ENCODE results near the gene PAK4.

Gene PAK4

GRCh38 chr19:39202998-39203355 is 77.4 kb downstream of the PAK4 start:
- Histone ChIP-seq H3K9ac (ENCODE audit: low read length) (no peak overlapping the region), H3K4me2 (ENCODE audit: low read depth, low read length, poor library complexity, severe bottlenecking) (no peak overlapping the region), H3K36me3 (ENCODE audit: low read length) (no peaks in the 10 kb centered on the region), H3F3A (ENCODE audit: insufficient read depth) (no peaks in the 10 kb centered on the region), H3K4me3 (ENCODE audit: insufficient read depth, low read length, poor library complexity, severe bottlenecking) (no peak overlapping the region), H3K27me3 (ENCODE audit: low read length) (no peaks in the 10 kb centered on the region), H3K27ac (ENCODE audit: low read depth, low read length) (no peak overlapping the region), H3K9me3 (ENCODE audit: insufficient read depth, low read length) (no peaks in the 10 kb centered on the region), H4K20me1 (ENCODE audit: low read depth, low read length) (no peaks in the 10 kb centered on the region), H3K9me2 (replicated peaks; ENCODE audit: insufficient read depth, low read length) (no peaks in the 10 kb centered on the region), H3K79me2 (ENCODE audit: insufficient read depth, low read length) (no peaks in the 10 kb centered on the region), H2AFZ (ENCODE audit: low read depth, low read length, severe bottlenecking) (no peak overlapping the region)
- TF ChIP-seq, protein P1, sequence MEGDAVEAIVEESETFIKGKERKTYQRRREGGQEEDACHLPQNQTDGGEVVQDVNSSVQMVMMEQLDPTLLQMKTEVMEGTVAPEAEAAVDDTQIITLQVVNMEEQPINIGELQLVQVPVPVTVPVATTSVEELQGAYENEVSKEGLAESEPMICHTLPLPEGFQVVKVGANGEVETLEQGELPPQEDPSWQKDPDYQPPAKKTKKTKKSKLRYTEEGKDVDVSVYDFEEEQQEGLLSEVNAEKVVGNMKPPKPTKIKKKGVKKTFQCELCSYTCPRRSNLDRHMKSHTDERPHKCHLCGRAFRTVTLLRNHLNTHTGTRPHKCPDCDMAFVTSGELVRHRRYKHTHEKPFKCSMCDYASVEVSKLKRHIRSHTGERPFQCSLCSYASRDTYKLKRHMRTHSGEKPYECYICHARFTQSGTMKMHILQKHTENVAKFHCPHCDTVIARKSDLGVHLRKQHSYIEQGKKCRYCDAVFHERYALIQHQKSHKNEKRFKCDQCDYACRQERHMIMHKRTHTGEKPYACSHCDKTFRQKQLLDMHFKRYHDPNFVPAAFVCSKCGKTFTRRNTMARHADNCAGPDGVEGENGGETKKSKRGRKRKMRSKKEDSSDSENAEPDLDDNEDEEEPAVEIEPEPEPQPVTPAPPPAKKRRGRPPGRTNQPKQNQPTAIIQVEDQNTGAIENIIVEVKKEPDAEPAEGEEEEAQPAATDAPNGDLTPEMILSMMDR (IDR thresholded peaks at IDR 0.05; ENCODE audit: insufficient read depth, low read length, poor library complexity, severe bottlenecking): no peak
- no peak for TF ChIP-seq EZH2phosphoT487 (conservative IDR thresholded peaks at IDR 0.05; ENCODE audit: low read length)

DNA sequence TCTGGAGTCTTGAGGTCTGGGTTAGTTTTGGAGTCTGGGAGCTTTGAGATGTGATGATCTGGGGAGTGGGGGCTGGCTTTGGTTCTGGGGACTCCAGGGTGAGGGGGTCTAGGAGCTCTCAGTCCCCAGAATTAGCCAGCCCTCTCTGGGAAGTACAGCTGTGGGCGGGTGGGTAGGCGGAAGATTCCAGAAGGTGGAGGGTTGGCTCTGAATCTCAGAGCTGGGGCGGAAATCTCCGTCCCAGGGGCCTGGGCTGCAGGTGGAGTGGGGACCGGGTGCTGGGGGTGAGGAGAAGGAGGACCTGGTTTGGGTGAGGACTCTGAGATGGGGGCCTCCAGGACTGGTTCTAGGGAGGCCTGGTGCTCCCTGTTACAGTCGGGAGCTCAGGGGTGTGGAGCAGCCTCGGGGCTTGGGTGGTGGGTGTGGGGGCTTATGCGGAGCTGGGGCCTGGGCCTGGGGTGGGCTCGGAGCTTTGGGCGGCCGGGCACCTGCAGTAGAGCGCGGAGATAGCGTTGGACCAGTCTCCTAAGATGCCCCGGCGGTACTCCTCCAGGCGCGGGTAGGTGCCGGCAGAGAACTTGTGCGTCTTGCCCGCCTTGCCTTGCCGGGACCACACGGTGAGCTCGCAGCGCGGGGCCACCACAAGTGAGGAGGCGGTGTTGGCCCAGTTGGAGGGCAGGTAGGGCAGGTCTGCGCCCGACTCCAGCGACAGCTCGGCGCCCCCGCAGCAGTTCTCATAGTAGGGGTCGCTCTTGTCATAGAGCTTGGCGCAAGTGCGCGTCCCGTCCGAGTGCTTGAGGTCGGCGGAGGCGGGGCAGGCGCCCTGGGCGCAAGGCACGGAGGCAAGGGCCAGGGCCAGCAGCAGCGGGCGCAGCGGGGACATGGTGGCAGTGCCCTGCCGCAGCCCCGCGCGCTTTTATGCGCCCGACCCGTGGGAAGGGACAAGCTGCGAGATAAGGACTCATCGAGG is 78.1 kb downstream of the PAK4 start, which contains the start of gene SYCN:
TSS of gene SYCN (minus strand) at position 892 of the 970 bp plus-strand sequence. CDS start at position 883, 9 bp downstream.
- Histone ChIP-seq H3K27me3 (ENCODE audit: low read length) (no peaks in the 10 kb centered on the region), H3K4me3 (ENCODE audit: insufficient read depth, low read length, poor library complexity, severe bottlenecking) (no peak within 1 kb of the TSS), H3F3A (ENCODE audit: insufficient read depth) (no peaks in the 10 kb centered on the region), H4K20me1 (ENCODE audit: low read depth, low read length) (no peaks in the 10 kb centered on the region), H3K27ac (ENCODE audit: low read depth, low read length) (no peak within 1 kb of the TSS), H3K9me2 (replicated peaks; ENCODE audit: insufficient read depth, low read length) (no peaks in the 10 kb centered on the region), H3K9me3 (ENCODE audit: insufficient read depth, low read length) (no peaks in the 10 kb centered on the region), H3K36me3 (ENCODE audit: low read length) (no peaks in the 10 kb centered on the region), H3K79me2 (ENCODE audit: insufficient read depth, low read length) (no peaks in the 10 kb centered on the region), H2AFZ (ENCODE audit: low read depth, low read length, severe bottlenecking) (no peak within 1 kb of the TSS), H3K4me2 (ENCODE audit: low read depth, low read length, poor library complexity, severe bottlenecking) (no peak within 1 kb of the TSS), H3K9ac (ENCODE audit: low read length) (no peak within 1 kb of the TSS)
- TF ChIP-seq EZH2phosphoT487 (conservative IDR thresholded peaks at IDR 0.05; ENCODE audit: low read length): no peak
- TF ChIP-seq, protein P1 (IDR thresholded peaks at IDR 0.05; ENCODE audit: insufficient read depth, low read length, poor library complexity, severe bottlenecking): no peak

DNA sequence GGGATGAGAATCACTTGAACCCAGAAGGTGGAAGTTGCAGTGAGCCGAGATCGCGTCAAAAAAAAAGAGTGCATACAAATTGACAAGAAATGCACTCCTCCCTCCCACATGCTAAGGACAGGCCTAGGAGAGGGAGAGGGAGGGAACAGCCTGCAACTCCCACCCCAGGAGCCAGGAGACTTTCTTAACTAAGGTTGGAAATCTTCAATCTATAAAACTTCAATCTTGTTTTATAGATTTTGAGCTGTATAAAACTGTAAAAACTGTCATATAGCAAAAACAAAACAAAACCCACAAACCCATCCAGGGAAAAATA is 79.8 kb downstream of the PAK4 start:
- Histone ChIP-seq H3K9me3 (ENCODE audit: insufficient read depth, low read length) (no peaks in the 10 kb centered on the region), H3F3A (ENCODE audit: insufficient read depth) (no peaks in the 10 kb centered on the region), H3K36me3 (ENCODE audit: low read length) (no peaks in the 10 kb centered on the region), H3K27me3 (ENCODE audit: low read length) (no peaks in the 10 kb centered on the region), H3K4me2 (ENCODE audit: low read depth, low read length, poor library complexity, severe bottlenecking) (no peak overlapping the region), H2AFZ (ENCODE audit: low read depth, low read length, severe bottlenecking) (no peak overlapping the region), H3K27ac (ENCODE audit: low read depth, low read length) (no peak overlapping the region), H3K79me2 (ENCODE audit: insufficient read depth, low read length) (no peaks in the 10 kb centered on the region), H3K9me2 (replicated peaks; ENCODE audit: insufficient read depth, low read length) (no peaks in the 10 kb centered on the region), H4K20me1 (ENCODE audit: low read depth, low read length) (no peaks in the 10 kb centered on the region), H3K9ac (ENCODE audit: low read length) (no peak overlapping the region), H3K4me3 (ENCODE audit: insufficient read depth, low read length, poor library complexity, severe bottlenecking) (no peak overlapping the region)
- no peak for TF ChIP-seq EZH2phosphoT487 (conservative IDR thresholded peaks at IDR 0.05; ENCODE audit: low read length)
- TF ChIP-seq, protein P1 (IDR thresholded peaks at IDR 0.05; ENCODE audit: insufficient read depth, low read length, poor library complexity, severe bottlenecking): no peak

All from SU-DHL-6 (cell line).